ENCODE data around the gene COL4A3. TPM values are rescaled to one million over a fixed set of nuclear protein-coding genes. Genes with fewer than 3 reads are reported as not detected.

COL4A3 gene
- polyA plus RNA-seq, 3 donors: 0.03 TPM; not detected in 2

- no peak for TF ChIP-seq CTCF (IDR thresholded peaks at IDR 0.05)
- no peak overlapping the region for H3K27ac ChIP-seq (ENCODE audit: low read depth in 1 of 2, low read length in 2 of 2)
- Mint-ChIP-seq H3K27ac (no peak overlapping the region), H3K27me3 (ENCODE audit: low read depth in 3 of 3) (peaks cover 4 to 5% (median 5%) of the 10 kb centered on the region in 3 donors), H3K4me1 (peaks cover 29% of the 10 kb centered on the region), H3K36me3 (peaks cover 8 to 12% of the 10 kb centered on the region in 2 donors), H3K4me3 (no peak overlapping the region), H3K9me3 (peaks cover 13 to 22% (median 16%) of the 10 kb centered on the region in 7 donors)
- H3K4me3 ChIP-seq (replicated peaks in 1 of 3; ENCODE audit: low read depth in 2 of 3, low read length in 3 of 3): no peak overlapping the region
- H2AFZ ChIP-seq (ENCODE audit: insufficient read depth, low read depth, low read length, poor library complexity, severe bottlenecking): peak overlapping the region; percentile 98
- no CpG with 5 or more reads among the region's 4 CpGs for WGBS (ENCODE audit: insufficient coverage)
- H3K4me1 ChIP-seq (ENCODE audit: control insufficient read depth in 1 of 2, insufficient read depth in 2 of 2, low read length in 2 of 2): peaks cover 17 to 28% of the 10 kb centered on the region in 2 donors
- intact Hi-C loops (cut with micrococcal nuclease): no loop called here
- peaks cover 0 to 4% of the 10 kb centered on the region in 2 donors for H3K36me3 ChIP-seq (replicated peaks in 1 of 2; ENCODE audit: control insufficient read depth in 1 of 2, insufficient read depth in 2 of 2, low read length in 2 of 2)
- peaks cover 0 to 9% of the 10 kb centered on the region in 2 donors for H3K9me3 ChIP-seq (replicated peaks in 1 of 2; ENCODE audit: control insufficient read depth in 1 of 2, insufficient read depth in 1 of 2, low read length in 2 of 2)
- H3K27me3 ChIP-seq (ENCODE audit: control insufficient read depth in 2 of 2, insufficient read depth in 2 of 2, low read length in 2 of 2): peaks cover 0 to 2% of the 10 kb centered on the region in 2 donors
- H3K4me2 ChIP-seq (replicated peaks; ENCODE audit: extremely low read depth, low read length, poor library complexity, severe bottlenecking): no peak overlapping the region
- peaks cover 40% of the 10 kb centered on the region for H3K79me2 ChIP-seq (ENCODE audit: insufficient read depth, low read length)
- peaks cover 5% of the 10 kb centered on the region for H4K20me1 ChIP-seq (ENCODE audit: insufficient read depth, low read length)
- DNase-seq: no peak
- H3K9ac ChIP-seq (ENCODE audit: insufficient read depth, low read length, poor library complexity, severe bottlenecking): no peak overlapping the region
Observed at GRCh38 chr2:227323818-227324217, 159.4 kb downstream of the COL4A3 start.

- Histone ChIP-seq H3K27me3 (ENCODE audit: control insufficient read depth in 2 of 2, insufficient read depth in 2 of 2, low read length in 2 of 2) (no peaks in the 10 kb centered on the region), H3K9ac (ENCODE audit: insufficient read depth, low read length, poor library complexity, severe bottlenecking) (peak overlapping the region; percentile 94), H3K79me2 (ENCODE audit: insufficient read depth, low read length) (peaks cover 44% of the 10 kb centered on the region), H3K4me3 (replicated peaks in 1 of 3; ENCODE audit: low read depth in 2 of 3, low read length in 3 of 3) (peak overlapping the region; percentile 76 to 88 (median 87)), H3K27ac (ENCODE audit: low read depth in 1 of 2, low read length in 2 of 2) (peak overlapping the region in 1 of 2 donors; percentile 83), H3K4me2 (replicated peaks; ENCODE audit: extremely low read depth, low read length, poor library complexity, severe bottlenecking) (peak overlapping the region; percentile 99), H3K4me1 (ENCODE audit: control insufficient read depth in 1 of 2, insufficient read depth in 2 of 2, low read length in 2 of 2) (peaks cover 17 to 28% of the 10 kb centered on the region in 2 donors), H2AFZ (ENCODE audit: insufficient read depth, low read depth, low read length, poor library complexity, severe bottlenecking) (peak overlapping the region; percentile 98), H4K20me1 (ENCODE audit: insufficient read depth, low read length) (peaks cover 9% of the 10 kb centered on the region), H3K9me3 (replicated peaks in 1 of 2; ENCODE audit: control insufficient read depth in 1 of 2, insufficient read depth in 1 of 2, low read length in 2 of 2) (peaks cover 0 to 9% of the 10 kb centered on the region in 2 donors), H3K36me3 (replicated peaks in 1 of 2; ENCODE audit: control insufficient read depth in 1 of 2, insufficient read depth in 2 of 2, low read length in 2 of 2) (peaks cover 4 to 12% of the 10 kb centered on the region in 2 donors)
- intact Hi-C loops (cut with micrococcal nuclease): no loop called here
- Mint-ChIP-seq H3K27ac (peak overlapping the region in 6 of 7 donors; percentile 42 to 88 (median 78)), H3K4me1 (peaks cover 29% of the 10 kb centered on the region), H3K36me3 (peaks cover 16 to 17% of the 10 kb centered on the region in 2 donors), H3K4me3 (peak overlapping the region; percentile 91 to 95), H3K9me3 (peaks cover 13 to 22% (median 16%) of the 10 kb centered on the region in 7 donors), H3K27me3 (ENCODE audit: low read depth in 3 of 3) (peaks cover 2 to 5% (median 3%) of the 10 kb centered on the region in 3 donors)
- no peak for DNase-seq
- no peak for TF ChIP-seq CTCF (IDR thresholded peaks at IDR 0.05)
- 0% methylated on average over 1 of the region's 6 CpGs for WGBS (ENCODE audit: insufficient coverage)
Observed at GRCh38 chr2:227324642-227324994, 160.2 kb downstream of the COL4A3 start.
